Adrenal gland (tissue), 5 donors: ENCODE data around the gene GDPD4.

Source experiments
- POLR2A ChIP-seq, 2 donors: fragments of 450-650 bp; IDR thresholded peaks; one replicate each; pipeline ENCODE4 v1.6.1; 2017; ENCODE audit warnings: antibody characterized with exemption in 2 of 2, mild to moderate bottlenecking in 2 of 2, moderate library complexity in 1 of 2
- TF ChIP-seq, protein P1 (sequence below), 6 experiments: fragments of 450-650 bp in 4 of 6; fragments of 200-600 bp in 2 of 6; sonication (generic) in 1 of 6; IDR thresholded peaks; 1 replicate in 5 of 6; 2 replicates in 1 of 6; pipeline versions ENCODE4 v1.5.1 to v1.8.0; 2016 to 2021; ENCODE audit warnings: antibody characterized with exemption in 6 of 6, mild to moderate bottlenecking in 2 of 6, moderate library complexity in 1 of 6
- donor health status: DM: no; HTN: no; CAD: no.

DNA sequence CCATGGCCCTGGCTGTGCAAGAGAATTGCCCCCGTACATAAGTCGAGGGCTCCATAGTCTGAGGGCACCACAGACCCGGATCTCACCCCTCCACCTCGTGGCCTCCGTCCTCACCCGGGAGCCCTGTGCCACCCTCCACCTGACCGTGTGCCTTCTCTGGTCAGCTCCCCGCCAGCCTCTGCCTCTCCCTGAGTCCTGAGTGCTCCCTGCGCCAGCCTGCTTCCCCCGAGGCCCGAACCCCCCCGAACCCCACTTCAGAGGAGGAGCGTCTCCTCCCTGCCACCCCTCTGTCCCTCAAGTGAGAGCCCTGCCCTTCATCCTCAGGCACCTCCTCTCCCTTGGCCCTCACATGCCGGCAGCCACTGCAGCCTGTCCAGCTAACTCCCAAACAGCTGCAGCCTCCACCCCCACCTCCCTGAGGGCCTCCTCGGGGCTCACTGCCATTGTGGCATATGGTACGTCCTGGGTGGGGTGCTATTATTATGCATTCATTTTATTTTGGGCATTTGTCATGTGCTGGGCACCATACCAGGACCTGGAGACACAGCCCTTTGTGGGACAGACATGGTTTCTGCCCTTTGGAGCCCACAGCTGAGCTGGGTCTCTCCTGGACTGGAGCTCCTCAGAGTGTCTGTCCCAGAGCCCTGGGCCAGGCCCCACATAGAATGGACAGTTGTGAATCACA, 106.3 kb downstream of the GDPD4 start:
- TF ChIP-seq, protein P1, sequence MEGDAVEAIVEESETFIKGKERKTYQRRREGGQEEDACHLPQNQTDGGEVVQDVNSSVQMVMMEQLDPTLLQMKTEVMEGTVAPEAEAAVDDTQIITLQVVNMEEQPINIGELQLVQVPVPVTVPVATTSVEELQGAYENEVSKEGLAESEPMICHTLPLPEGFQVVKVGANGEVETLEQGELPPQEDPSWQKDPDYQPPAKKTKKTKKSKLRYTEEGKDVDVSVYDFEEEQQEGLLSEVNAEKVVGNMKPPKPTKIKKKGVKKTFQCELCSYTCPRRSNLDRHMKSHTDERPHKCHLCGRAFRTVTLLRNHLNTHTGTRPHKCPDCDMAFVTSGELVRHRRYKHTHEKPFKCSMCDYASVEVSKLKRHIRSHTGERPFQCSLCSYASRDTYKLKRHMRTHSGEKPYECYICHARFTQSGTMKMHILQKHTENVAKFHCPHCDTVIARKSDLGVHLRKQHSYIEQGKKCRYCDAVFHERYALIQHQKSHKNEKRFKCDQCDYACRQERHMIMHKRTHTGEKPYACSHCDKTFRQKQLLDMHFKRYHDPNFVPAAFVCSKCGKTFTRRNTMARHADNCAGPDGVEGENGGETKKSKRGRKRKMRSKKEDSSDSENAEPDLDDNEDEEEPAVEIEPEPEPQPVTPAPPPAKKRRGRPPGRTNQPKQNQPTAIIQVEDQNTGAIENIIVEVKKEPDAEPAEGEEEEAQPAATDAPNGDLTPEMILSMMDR (IDR thresholded peaks at IDR 0.05): no peak
- no peak for TF ChIP-seq POLR2A (IDR thresholded peaks at IDR 0.05)
